ENCODE results near the gene CHAD. TPM values are rescaled to one million over a fixed set of nuclear protein-coding genes. Genes with fewer than 3 reads are reported as not detected.

CHAD gene
- total and polyA plus RNA-seq, 2 of the 13 experiments (the other 11 are each of a cell fraction or from before 2014, with no cell fraction given): 1.4 TPM; not detected in 1

DNA sequence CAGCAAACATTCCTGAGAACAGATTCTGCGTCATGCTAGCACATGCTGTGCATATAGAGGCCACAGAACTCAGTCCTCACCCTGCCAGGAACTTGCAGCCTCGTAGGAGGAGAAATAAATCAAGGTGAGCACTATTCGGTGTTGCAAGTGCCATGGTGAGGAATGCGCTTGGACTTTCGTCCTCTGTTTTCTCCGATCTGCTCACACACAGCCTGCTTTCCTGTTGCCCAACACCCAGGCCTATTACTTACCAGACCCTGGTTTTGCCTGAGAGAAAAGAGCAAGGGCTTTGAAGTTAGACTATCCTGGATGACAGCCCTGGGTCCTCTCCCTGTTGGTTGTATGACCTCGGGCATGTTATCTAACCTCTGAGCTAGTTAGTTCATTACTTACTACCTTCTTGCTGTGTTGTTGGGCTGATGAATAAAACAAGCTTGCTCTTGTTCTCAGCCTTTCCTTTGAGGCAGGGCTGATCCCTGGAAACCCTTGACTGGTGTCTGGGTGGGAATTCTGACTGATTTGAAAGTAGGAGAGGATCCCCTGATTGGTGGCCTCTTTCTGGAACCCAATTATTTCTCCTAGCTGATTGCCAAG lies 39.8 kb downstream of the CHAD start (continued):
- no peak for TF ChIP-seq ZNF841 (CRISPR knock-in tag; IDR thresholded peaks at IDR 0.05; ENCODE audit: borderline replicate concordance)
- peak; percentile 87 for TF ChIP-seq JUN (CRISPR knock-in tag; IDR thresholded peaks at IDR 0.05)
- peak; percentile 35; the same call in 1 of the 2 replicates for TF ChIP-seq CTCF (CRISPR knock-in tag; IDR thresholded peaks at IDR 0.05)
- 0 out of 2 replicates have a peak, but pooled peaks have one; percentile 45 for TF ChIP-seq ATRX (CRISPR knock-in tag; IDR thresholded peaks at IDR 0.05; ENCODE audit: borderline replicate concordance)
- TF ChIP-seq FOSL1 (CRISPR knock-in tag; IDR thresholded peaks at IDR 0.05; ENCODE audit: borderline replicate concordance): no peak
- no peak for TF ChIP-seq RFX5 (IDR thresholded peaks at IDR 0.05; ENCODE audit: low read depth, low read length)
- TF ChIP-seq FOXA1 (IDR thresholded peaks at IDR 0.05): no peak
- TF ChIP-seq FOXA1 (CRISPR knock-in tag; IDR thresholded peaks at IDR 0.05): peak; percentile 65
- TF ChIP-seq POLR2AphosphoS5 (IDR thresholded peaks at IDR 0.05; ENCODE audit: low read depth, low read length): no peak; the same call in none of the 2 replicates
- peak; percentile 54 for TF ChIP-seq GABPB1 (CRISPR knock-in tag; IDR thresholded peaks at IDR 0.05)
- no peak for TF ChIP-seq U2AF2 (IDR thresholded peaks at IDR 0.05; ENCODE audit: low read depth, low read length)
- peak; percentile 83; the same call in 1 of the 2 replicates for TF ChIP-seq NCOR1 (IDR thresholded peaks at IDR 0.05; ENCODE audit: borderline replicate concordance, low read length)
- peak; percentile 70; the same call in 1 of the 2 replicates for TF ChIP-seq ZNF564 (CRISPR knock-in tag; IDR thresholded peaks at IDR 0.05)
- TF ChIP-seq ZFP90 (CRISPR knock-in tag; IDR thresholded peaks at IDR 0.05; ENCODE audit: borderline replicate concordance): peak; percentile 42; the same call in 1 of the 2 replicates
- TF ChIP-seq PPARG (CRISPR knock-in tag; conservative IDR thresholded peaks at IDR 0.05): peak; percentile 95
- no peak; the same call in 1 of the 2 replicates for TF ChIP-seq KDM5B (CRISPR knock-in tag; IDR thresholded peaks at IDR 0.05; ENCODE audit: borderline replicate concordance)
- peak; percentile 68; the same call in 1 of the 2 replicates for TF ChIP-seq GATAD1 (CRISPR knock-in tag; IDR thresholded peaks at IDR 0.05)
- TF ChIP-seq FOXJ3 (CRISPR knock-in tag; IDR thresholded peaks at IDR 0.05; ENCODE audit: borderline replicate concordance): peak; percentile 90
- TF ChIP-seq ZNF644 (CRISPR knock-in tag; IDR thresholded peaks at IDR 0.05; ENCODE audit: low read depth): peak; percentile 95
- TF ChIP-seq, protein P1, sequence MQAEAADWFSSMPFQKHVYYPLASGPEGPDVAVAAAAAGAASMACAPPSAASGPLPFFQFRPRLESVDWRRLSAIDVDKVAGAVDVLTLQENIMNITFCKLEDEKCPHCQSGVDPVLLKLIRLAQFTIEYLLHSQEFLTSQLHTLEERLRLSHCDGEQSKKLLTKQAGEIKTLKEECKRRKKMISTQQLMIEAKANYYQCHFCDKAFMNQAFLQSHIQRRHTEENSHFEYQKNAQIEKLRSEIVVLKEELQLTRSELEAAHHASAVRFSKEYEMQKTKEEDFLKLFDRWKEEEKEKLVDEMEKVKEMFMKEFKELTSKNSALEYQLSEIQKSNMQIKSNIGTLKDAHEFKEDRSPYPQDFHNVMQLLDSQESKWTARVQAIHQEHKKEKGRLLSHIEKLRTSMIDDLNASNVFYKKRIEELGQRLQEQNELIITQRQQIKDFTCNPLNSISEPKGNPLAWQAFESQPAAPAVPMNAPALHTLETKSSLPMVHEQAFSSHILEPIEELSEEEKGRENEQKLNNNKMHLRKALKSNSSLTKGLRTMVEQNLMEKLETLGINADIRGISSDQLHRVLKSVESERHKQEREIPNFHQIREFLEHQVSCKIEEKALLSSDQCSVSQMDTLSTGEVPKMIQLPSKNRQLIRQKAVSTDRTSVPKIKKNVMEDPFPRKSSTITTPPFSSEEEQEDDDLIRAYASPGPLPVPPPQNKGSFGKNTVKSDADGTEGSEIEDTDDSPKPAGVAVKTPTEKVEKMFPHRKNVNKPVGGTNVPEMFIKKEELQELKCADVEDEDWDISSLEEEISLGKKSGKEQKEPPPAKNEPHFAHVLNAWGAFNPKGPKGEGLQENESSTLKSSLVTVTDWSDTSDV (CRISPR knock-in tag; IDR thresholded peaks at IDR 0.05): no peak
- TF ChIP-seq NR2C2 (CRISPR knock-in tag; IDR thresholded peaks at IDR 0.05; ENCODE audit: borderline replicate concordance): peak; percentile 77
- peak; percentile 62; the same call in 1 of the 2 replicates for TF ChIP-seq ATF3 (CRISPR knock-in tag; IDR thresholded peaks at IDR 0.05)
- peak; percentile 93 for TF ChIP-seq ELF3 (CRISPR knock-in tag; IDR thresholded peaks at IDR 0.05)
- peak; percentile 97 for TF ChIP-seq RCOR2 (CRISPR knock-in tag; IDR thresholded peaks at IDR 0.05)
- TF ChIP-seq, protein P2, sequence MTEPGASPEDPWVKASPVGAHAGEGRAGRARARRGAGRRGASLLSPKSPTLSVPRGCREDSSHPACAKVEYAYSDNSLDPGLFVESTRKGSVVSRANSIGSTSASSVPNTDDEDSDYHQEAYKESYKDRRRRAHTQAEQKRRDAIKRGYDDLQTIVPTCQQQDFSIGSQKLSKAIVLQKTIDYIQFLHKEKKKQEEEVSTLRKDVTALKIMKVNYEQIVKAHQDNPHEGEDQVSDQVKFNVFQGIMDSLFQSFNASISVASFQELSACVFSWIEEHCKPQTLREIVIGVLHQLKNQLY (CRISPR knock-in tag; IDR thresholded peaks at IDR 0.05): peak; percentile 82
- TF ChIP-seq GLI4 (CRISPR knock-in tag; IDR thresholded peaks at IDR 0.05; ENCODE audit: borderline replicate concordance): no peak
- no peak for TF ChIP-seq KLF12 (CRISPR knock-in tag; IDR thresholded peaks at IDR 0.05; ENCODE audit: borderline replicate concordance)
- peak; percentile 99 for TF ChIP-seq HNF4A (CRISPR knock-in tag; IDR thresholded peaks at IDR 0.05)
